ENCODE measurements around the gene F2.
"Not testable (repeated sequence)": the region's sequence is repeated elsewhere in the genome, so short reads cannot be mapped to it uniquely, and the experiment has no call there.

The F2 gene

GRCh38 chr11:46682773-46683752 is 36.0 kb upstream of the F2 start:
- in situ Hi-C loops (cut with MboI; ENCODE audit: low sequenced_read_pairs): no loop called here

GRCh38 chr11:46684367-46684766 is 34.6 kb upstream of the F2 start:
- in situ Hi-C loops (cut with MboI; ENCODE audit: low sequenced_read_pairs): no loop called here

- in situ Hi-C loops (cut with MboI; ENCODE audit: low sequenced_read_pairs): no loop called here
These were observed 31.9 kb upstream of the F2 start for GRCh38 chr11:46686886-46687795.

DNA sequence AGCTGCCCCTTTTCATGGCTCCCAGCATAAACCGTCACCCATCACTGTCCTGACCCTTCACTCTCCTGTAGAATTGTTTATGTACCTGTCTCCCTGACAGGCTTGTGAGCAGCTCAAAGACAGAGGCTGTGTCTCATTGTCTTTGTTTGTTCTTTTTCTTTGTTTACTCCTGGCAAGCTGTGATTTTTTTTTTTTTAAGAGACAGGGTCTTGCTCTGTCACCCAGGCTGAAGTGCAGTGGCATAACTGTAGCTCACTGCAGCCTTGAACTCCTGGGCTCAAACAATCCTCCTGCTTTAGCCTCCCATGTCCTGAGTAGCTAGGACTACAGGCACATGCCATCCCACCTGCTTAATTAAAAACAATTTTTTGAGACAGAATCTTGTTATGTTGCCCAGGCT is 28.3 kb upstream of the F2 start:
- in situ Hi-C loops (cut with MboI; ENCODE audit: low sequenced_read_pairs): no loop called here

DNA sequence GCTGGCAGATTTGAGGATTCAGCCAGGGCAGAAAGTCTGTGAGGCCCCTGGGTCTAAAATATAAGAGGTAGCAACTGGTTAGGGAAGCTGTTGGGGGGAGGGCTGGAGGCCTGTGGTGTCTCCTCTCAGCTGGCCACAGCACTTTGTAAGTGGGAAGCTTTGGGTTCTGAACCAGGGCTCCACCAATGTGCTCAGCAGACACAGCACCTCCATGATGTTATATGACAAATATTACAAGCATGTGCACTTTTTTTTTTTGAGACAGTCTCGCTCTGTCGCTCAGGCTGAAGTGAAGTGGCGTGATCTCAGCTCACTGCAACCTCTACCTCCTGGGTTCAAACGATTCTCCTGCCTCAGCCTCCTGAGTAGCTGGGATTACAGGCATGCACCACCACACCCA is 26.6 kb upstream of the F2 start:
- in situ Hi-C loops (cut with MboI; ENCODE audit: low sequenced_read_pairs): no loop called here

GRCh38 chr11:46693597-46694012 is 25.4 kb upstream of the F2 start:
- in situ Hi-C loops (cut with MboI; ENCODE audit: low sequenced_read_pairs): no loop called here

- in situ Hi-C loops (cut with MboI; ENCODE audit: low sequenced_read_pairs): no loop called here
These were observed 24.9 kb upstream of the F2 start for GRCh38 chr11:46694072-46694471.

- in situ Hi-C loops (cut with MboI; ENCODE audit: low sequenced_read_pairs): no loop called here
These were observed 24.4 kb upstream of the F2 start for GRCh38 chr11:46694607-46695006.

DNA sequence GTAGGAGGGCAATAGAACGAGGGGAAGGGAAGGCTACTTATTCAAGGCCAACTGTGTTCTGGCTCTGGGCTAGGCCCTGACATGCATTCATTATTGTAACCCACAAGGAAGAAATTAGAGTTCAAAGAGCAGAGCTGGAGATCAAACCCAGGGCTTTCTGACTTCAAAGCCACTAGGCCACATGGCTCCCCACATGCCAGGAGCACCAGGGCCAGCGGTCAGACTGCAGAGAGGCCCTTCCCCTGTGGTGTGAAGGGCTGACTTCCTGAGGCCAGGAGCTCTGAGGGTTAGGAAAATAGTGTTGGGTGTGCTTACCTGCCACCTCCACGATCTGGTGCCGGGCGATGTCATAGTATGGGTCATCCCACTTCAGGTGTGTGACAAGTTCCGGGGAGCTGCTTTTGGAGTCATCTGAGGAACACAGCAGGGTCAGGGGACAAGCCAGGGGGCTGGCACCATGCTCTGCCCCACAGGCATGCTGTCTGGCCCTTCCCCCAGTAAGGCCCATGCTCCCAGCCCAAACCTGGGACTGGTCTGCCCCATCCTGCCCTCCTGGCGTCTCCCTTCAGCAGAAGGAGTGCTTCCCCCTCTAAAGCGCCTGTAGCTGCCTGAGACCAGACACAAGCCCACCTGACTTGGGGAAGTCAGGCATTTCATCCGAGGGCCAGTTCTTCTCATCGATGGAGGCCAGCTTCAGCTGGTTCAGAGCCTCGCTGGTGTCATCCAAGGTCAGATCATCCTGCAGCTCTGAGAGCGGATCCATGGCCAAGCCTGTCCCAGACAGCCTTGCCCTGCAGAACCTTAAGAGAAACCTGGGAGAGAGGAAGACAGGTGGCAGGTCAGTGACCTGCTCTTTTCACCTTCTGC is 23.4 kb upstream of the F2 start:
- in situ Hi-C loops (cut with MboI; ENCODE audit: low sequenced_read_pairs): no loop called here

DNA sequence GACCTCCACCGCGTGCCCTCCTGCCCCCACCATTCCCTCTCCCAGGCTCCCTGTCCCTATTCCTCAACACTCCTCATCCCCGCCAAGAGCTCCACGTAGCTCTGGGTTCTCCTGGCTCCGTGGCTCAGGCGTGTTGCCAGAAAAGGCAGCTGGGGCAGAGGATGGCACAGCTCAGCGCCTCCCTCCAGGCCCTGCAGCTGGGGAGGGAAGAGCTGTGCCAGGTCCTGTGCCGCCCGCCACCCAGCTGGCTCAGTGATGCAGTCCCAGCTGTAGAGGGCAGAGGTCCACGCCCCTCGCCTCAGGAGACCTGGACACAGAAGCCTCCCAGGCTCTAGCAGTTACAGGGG is 22.8 kb upstream of the F2 start:
- in situ Hi-C loops (cut with MboI; ENCODE audit: low sequenced_read_pairs): no loop called here

DNA sequence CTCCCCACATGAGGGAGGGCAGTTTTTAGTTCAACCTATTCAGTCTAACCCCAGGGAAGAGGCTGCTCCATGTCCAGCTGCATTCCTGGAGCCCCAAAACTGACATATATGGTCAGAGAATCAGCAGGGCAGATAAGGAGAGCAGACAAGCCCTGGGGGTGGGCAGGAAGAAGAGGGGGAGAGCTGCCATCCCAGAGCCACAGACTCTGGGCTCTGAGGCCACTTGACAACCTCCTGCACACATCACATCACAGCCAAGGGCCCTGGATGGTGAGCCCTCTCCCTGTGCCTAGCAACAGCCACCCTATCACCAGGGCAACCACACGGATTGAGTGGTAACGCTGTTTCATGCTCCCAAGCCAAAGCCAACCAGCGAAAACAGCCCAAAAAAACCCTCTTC is 21.7 kb upstream of the F2 start:
- in situ Hi-C loops (cut with MboI; ENCODE audit: low sequenced_read_pairs): no loop called here

GRCh38 chr11:46697723-46698122 is 21.3 kb upstream of the F2 start:
- in situ Hi-C loops (cut with MboI; ENCODE audit: low sequenced_read_pairs): no loop called here

DNA sequence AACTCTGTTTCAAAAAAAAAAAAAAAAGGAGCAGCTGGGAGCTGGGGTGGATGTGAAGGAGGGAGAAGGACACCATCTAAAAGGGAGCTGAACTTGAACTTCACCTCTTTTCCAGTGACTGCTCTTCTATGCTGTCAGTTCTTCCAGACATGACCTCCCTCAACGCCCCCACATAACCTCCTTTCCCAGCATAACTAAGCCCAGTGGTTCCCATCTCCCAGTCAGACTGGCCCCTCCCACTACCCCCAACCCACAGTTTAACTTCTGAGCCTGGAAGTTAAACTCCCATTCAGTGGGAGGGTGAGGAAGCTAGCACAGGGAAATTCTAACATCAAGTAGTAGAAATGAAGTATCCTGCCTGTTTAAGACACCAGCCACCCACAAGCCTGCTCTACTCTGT is 20.4 kb upstream of the F2 start:
- in situ Hi-C loops (cut with MboI; ENCODE audit: low sequenced_read_pairs): no loop called here

- in situ Hi-C loops (cut with MboI; ENCODE audit: low sequenced_read_pairs): no loop called here
These were observed 18.6 kb upstream of the F2 start, which contains the start of the genes ARHGAP1 and ZNF408 for GRCh38 chr11:46700241-46701077. Gene ARHGAP1 (minus strand): TSS chr11:46700619. CDS start chr11:46696107, 4,512 bp downstream. Gene ZNF408 (plus strand): TSS chr11:46701031. CDS start chr11:46701048, 17 bp downstream.

DNA sequence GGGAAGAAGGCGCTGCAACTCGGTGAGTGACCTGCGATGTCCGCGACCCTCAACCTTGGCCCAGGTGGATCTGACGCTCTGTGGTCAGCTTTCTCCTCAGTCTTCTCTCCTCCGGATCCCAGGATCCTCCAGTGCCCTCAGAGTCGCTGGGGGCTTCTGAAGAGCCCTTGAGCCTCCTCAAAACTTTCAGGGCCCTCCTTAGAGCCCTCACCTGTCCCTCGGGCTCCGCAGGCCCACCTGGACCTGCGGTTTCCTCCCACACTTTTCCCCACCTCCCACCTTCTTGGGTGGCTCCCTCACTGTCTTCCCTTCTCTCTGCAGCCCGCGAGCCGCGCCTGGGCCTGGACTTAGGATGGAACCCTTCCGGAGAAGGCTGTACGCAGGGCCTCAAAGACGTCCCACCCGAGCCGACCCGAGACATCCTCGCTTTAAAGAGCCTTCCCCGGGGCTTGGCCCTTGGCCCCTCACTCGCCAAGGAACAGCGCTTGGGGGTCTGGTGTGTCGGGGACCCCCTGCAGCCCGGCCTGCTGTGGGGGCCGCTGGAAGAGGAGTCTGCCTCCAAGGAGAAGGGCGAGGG is 17.8 kb upstream of the F2 start:
- in situ Hi-C loops (cut with MboI; ENCODE audit: low sequenced_read_pairs): no loop called here

GRCh38 chr11:46705070-46705688 is 13.8 kb upstream of the F2 start:
- in situ Hi-C loops (cut with MboI; ENCODE audit: low sequenced_read_pairs): no loop called here

DNA sequence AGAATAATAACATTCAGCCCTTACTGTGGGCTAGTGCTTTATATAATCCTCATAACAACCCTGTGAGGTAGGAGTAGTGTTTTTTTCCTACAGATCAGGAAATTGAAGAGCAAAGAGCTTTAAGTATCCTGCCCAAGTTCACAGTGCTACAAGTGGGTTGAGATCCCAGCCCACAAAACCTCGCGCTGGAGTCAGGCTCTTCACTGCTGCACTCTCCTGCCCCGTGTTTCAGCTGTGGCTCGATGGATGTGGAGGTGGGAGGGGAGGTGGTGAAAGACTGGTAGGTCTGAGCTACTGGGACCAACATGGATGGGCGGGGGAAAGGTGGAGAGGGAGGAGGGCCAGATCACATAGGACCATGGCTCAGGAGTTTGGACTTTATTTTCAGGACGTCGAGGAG is 12.1 kb upstream of the F2 start:
- in situ Hi-C loops (cut with MboI; ENCODE audit: low sequenced_read_pairs): no loop called here

- in situ Hi-C loops (cut with MboI; ENCODE audit: low sequenced_read_pairs): not testable (repeated sequence)
These were observed 9.7 kb upstream of the F2 start for GRCh38 chr11:46709351-46709750.

DNA sequence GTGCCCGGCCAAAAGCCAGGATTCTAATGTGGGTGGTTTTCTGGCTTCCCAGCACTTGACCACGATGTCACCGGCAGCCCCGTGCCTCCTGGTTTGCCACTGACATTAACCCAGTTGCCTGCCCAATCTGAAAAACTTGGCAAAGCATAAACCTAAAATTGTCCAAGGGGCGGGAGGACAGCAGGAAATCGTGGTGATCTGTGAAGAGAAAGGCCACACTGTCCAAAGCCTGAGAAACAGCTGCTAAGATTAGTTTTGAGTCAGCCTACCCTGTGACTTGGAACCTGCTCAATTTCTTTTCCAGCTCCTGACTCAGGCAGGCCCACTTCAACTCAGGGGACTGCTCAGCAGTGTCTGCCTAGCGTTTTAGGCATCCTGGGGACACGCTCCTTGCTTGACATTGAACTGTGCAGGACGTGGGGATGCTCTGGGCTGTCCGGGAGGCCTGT is 8.2 kb upstream of the F2 start:
- in situ Hi-C loops (cut with MboI; ENCODE audit: low sequenced_read_pairs): no loop called here

Measured in HL-60/S4 treated with phorbol 12-myristate 13-acetate at 8.2 ng/mL for 4 days and 3 days (cell line).